Muscle layer of duodenum (tissue), 2 donors: ENCODE measurements around the gene PTPRN2.
A peak's percentile ranks its signal among the peaks of the same experiment; 100 is the strongest.

Experiments used
- H3K27ac ChIP-seq: one replicate; pipeline ENCODE4 v1.7.0; 2013; ENCODE audit warnings: mild to moderate bottlenecking, low read length
- H3K27me3 ChIP-seq: one replicate; pipeline ENCODE4 v1.7.0; 2013; ENCODE audit warnings: low read depth, mild to moderate bottlenecking, control low read depth, low read length
- H3K36me3 ChIP-seq, 2 donors: one replicate each; pipeline ENCODE4 v1.7.0; 2013; ENCODE audit warnings: low read length in 2 of 2, control low read depth in 1 of 2, mild to moderate bottlenecking in 1 of 2; ENCODE audit not compliant: insufficient read depth in 2 of 2, control insufficient read depth in 1 of 2
- H3K4me1 ChIP-seq, 2 donors: one replicate each; pipeline ENCODE4 v1.7.0; 2013; ENCODE audit warnings: low read length in 2 of 2, mild to moderate bottlenecking in 2 of 2, control low read depth in 1 of 2, moderate library complexity in 1 of 2; ENCODE audit not compliant: insufficient read depth in 2 of 2, control insufficient read depth in 1 of 2
- H3K4me3 ChIP-seq, 2 donors: one replicate each; pipeline ENCODE4 v1.7.0; 2013; ENCODE audit warnings: low read length in 2 of 2, low read depth in 1 of 2, mild to moderate bottlenecking in 1 of 2
- H3K9me3 ChIP-seq, 2 donors: one replicate each; pipeline ENCODE4 v1.7.0; 2013; ENCODE audit warnings: low read length in 2 of 2, control low read depth in 1 of 2, mild to moderate bottlenecking in 1 of 2; ENCODE audit not compliant: control insufficient read depth in 1 of 2
- donor health status: healthy.

PTPRN2 gene

GRCh38 chr7:158585721-158586498, 1.7 kb downstream of the PTPRN2 start:
- H3K27me3 ChIP-seq: peaks cover 25% of the 10 kb centered on the region
- H3K9me3 ChIP-seq: no peaks in the 10 kb centered on the region
- H3K4me1 ChIP-seq: peaks cover 4 to 20% of the 10 kb centered on the region in 2 donors
- H3K4me3 ChIP-seq: peak overlapping the region in 1 of 2 donors; percentile 42
- no peaks in the 10 kb centered on the region for H3K36me3 ChIP-seq
- H3K27ac ChIP-seq: no peak overlapping the region

GRCh38 chr7:158584407-158584806, 3.2 kb downstream of the PTPRN2 start:
- Histone ChIP-seq H3K27me3 (peaks cover 25% of the 10 kb centered on the region), H3K9me3 (peaks cover 8 to 11% of the 10 kb centered on the region in 2 donors), H3K4me3 (no peak overlapping the region), H3K27ac (no peak overlapping the region), H3K36me3 (no peaks in the 10 kb centered on the region), H3K4me1 (peaks cover 4 to 20% of the 10 kb centered on the region in 2 donors)

GRCh38 chr7:158583810-158584209, 3.8 kb downstream of the PTPRN2 start:
- H3K4me3 ChIP-seq: no peak overlapping the region
- no peak overlapping the region for H3K27ac ChIP-seq
- H3K36me3 ChIP-seq: no peaks in the 10 kb centered on the region
- peaks cover 25% of the 10 kb centered on the region for H3K27me3 ChIP-seq
- H3K4me1 ChIP-seq: peaks cover 4 to 20% of the 10 kb centered on the region in 2 donors
- H3K9me3 ChIP-seq: peaks cover 10 to 14% of the 10 kb centered on the region in 2 donors

- H3K4me3 ChIP-seq: no peak overlapping the region
- no peaks in the 10 kb centered on the region for H3K36me3 ChIP-seq
- H3K27me3 ChIP-seq: peaks cover 25% of the 10 kb centered on the region
- peaks cover 4 to 18% of the 10 kb centered on the region in 2 donors for H3K4me1 ChIP-seq
- peaks cover 10 to 14% of the 10 kb centered on the region in 2 donors for H3K9me3 ChIP-seq
- no peak overlapping the region for H3K27ac ChIP-seq
These were observed 4.5 kb downstream of the PTPRN2 start for GRCh38 chr7:158583143-158583542.

GRCh38 chr7:158582089-158582456, 5.5 kb downstream of the PTPRN2 start:
- H3K27me3 ChIP-seq: peaks cover 25% of the 10 kb centered on the region
- H3K4me3 ChIP-seq: no peak overlapping the region
- peaks cover 4 to 12% of the 10 kb centered on the region in 2 donors for H3K4me1 ChIP-seq
- H3K9me3 ChIP-seq: peaks cover 10 to 14% of the 10 kb centered on the region in 2 donors
- no peak overlapping the region for H3K27ac ChIP-seq
- H3K36me3 ChIP-seq: no peaks in the 10 kb centered on the region

- H3K27me3 ChIP-seq: peaks cover 25% of the 10 kb centered on the region
- H3K36me3 ChIP-seq: no peaks in the 10 kb centered on the region
- peaks cover 4 to 9% of the 10 kb centered on the region in 2 donors for H3K4me1 ChIP-seq
- no peak overlapping the region for H3K4me3 ChIP-seq
- H3K9me3 ChIP-seq: peaks cover 10 to 14% of the 10 kb centered on the region in 2 donors
- no peak overlapping the region for H3K27ac ChIP-seq
These were observed 6.1 kb downstream of the PTPRN2 start for GRCh38 chr7:158581440-158582088.

GRCh38 chr7:158579662-158580646, 7.7 kb downstream of the PTPRN2 start:
- Histone ChIP-seq H3K4me3 (peak overlapping the region in 1 of 2 donors; percentile 16), H3K9me3 (peaks cover 10 to 14% of the 10 kb centered on the region in 2 donors), H3K4me1 (no peaks in the 10 kb centered on the region), H3K36me3 (no peaks in the 10 kb centered on the region), H3K27me3 (peaks cover 11% of the 10 kb centered on the region), H3K27ac (no peak overlapping the region)

GRCh38 chr7:158576050-158576762, 11.4 kb downstream of the PTPRN2 start:
- Histone ChIP-seq H3K27me3 (no peaks in the 10 kb centered on the region), H3K27ac (no peak overlapping the region), H3K4me1 (no peaks in the 10 kb centered on the region), H3K36me3 (no peaks in the 10 kb centered on the region), H3K4me3 (no peak overlapping the region), H3K9me3 (peaks cover 10 to 14% of the 10 kb centered on the region in 2 donors)

GRCh38 chr7:158574308-158575036, 13.2 kb downstream of the PTPRN2 start:
- Histone ChIP-seq H3K36me3 (no peaks in the 10 kb centered on the region), H3K27ac (no peak overlapping the region), H3K4me3 (no peak overlapping the region), H3K9me3 (peaks cover 3% of the 10 kb centered on the region in 2 donors), H3K4me1 (peaks cover 0 to 3% of the 10 kb centered on the region in 2 donors), H3K27me3 (peaks cover 4% of the 10 kb centered on the region)

- Histone ChIP-seq H3K9me3 (no peaks in the 10 kb centered on the region), H3K27ac (no peak overlapping the region), H3K4me3 (no peak overlapping the region), H3K4me1 (peaks cover 0 to 9% of the 10 kb centered on the region in 2 donors), H3K36me3 (no peaks in the 10 kb centered on the region), H3K27me3 (peaks cover 4% of the 10 kb centered on the region)
These were observed 14.3 kb downstream of the PTPRN2 start for GRCh38 chr7:158573310-158573709.
